T-helper 2 cell treated with Interferon-gamma antibody and Interleukin-4, amounts not matched to agents 5 μg/mL and 100 μg/mL, for 36 hours (primary cell): Measurements from ENCODE around the gene ZDHHC17.
A peak's percentile ranks its signal among the peaks of the same experiment; 100 is the strongest.
"Not testable (repeated sequence)": the region's sequence is repeated elsewhere in the genome, so short reads cannot be mapped to it uniquely, and the experiment has no call there.

Experiments used
- DNase-seq: peaks from one replicate; pipeline ENCODE4 v3.0.0; 2021; ENCODE audit warnings: low spot score
- H3K27ac Mint-ChIP-seq: one replicate; pipeline ENCODE4 v1.8.0; 2021; ENCODE audit warnings: mild to moderate bottlenecking, mixed read lengths
- H3K27me3 Mint-ChIP-seq: one replicate; pipeline ENCODE4 v1.8.0; 2021; ENCODE audit warnings: low read depth, mixed read lengths
- H3K36me3 Mint-ChIP-seq: one replicate; pipeline ENCODE4 v1.8.0; 2021; ENCODE audit warnings: low read depth, mixed read lengths
- H3K4me1 Mint-ChIP-seq: one replicate; pipeline ENCODE4 v1.8.0; 2021; ENCODE audit warnings: low read depth, mixed read lengths
- H3K4me3 Mint-ChIP-seq: one replicate; pipeline ENCODE4 v1.8.0; 2022; ENCODE audit warnings: mild to moderate bottlenecking, moderate library complexity, mixed read lengths
- H3K9me3 Mint-ChIP-seq: one replicate; pipeline ENCODE4 v1.8.0; 2021; ENCODE audit warnings: mixed read lengths

The ZDHHC17 gene, protein sequence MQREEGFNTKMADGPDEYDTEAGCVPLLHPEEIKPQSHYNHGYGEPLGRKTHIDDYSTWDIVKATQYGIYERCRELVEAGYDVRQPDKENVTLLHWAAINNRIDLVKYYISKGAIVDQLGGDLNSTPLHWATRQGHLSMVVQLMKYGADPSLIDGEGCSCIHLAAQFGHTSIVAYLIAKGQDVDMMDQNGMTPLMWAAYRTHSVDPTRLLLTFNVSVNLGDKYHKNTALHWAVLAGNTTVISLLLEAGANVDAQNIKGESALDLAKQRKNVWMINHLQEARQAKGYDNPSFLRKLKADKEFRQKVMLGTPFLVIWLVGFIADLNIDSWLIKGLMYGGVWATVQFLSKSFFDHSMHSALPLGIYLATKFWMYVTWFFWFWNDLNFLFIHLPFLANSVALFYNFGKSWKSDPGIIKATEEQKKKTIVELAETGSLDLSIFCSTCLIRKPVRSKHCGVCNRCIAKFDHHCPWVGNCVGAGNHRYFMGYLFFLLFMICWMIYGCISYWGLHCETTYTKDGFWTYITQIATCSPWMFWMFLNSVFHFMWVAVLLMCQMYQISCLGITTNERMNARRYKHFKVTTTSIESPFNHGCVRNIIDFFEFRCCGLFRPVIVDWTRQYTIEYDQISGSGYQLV

DNA sequence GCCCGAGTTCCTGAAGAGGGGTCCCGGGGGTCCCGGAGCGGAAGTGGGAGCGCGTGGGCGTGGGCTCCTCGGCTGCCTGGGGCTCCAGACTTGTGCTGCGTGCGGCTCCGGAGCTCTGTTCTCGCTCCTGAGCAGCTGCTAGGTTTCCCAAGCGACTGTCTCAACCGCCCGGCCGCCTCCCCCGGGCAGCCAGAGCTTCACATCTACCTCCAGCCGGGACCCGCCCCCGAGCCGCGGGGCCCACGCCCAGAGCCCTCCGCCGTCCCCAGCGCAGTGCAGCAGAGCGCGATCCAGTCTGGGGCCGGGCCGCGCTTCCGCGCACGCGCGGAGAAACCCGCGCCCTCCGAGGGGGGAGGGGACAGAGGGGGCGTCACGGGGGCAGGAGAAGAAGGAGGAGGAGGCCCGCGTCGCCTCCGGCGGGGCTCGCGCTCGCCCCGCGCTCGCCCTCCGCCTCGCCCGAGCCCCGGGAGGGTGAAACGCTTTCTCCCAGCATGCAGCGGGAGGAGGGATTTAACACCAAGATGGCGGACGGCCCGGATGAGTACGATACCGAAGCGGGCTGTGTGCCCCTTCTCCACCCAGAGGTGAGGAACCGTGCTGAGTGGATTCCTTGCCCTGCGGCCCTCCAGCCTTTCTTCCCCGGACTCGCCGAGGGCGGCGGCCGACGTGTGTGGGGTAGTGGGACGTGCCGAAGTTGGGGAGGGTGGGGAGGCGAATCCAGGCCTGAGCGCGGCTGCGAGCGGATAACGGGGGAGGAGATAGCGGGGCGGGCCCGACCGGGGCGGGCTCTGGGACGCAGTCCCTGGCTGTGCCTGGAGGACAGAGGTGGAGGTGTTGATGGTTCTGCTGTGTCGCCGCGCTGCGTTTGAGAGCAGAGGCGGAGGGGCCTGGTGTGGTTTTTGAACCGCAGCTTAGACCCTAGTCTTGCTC is at the start of gene ZDHHC17:
ZDHHC17 (plus strand) TSS at position 370 of the 930 bp plus-strand sequence; CDS start at position 492, 122 bp downstream.
- H3K27me3 Mint-ChIP-seq, result peaks cover 5% of the 10 kb centered on the region
- H3K36me3 Mint-ChIP-seq, result peaks cover 3% of the 10 kb centered on the region
- no peaks in the 10 kb centered on the region for H3K9me3 Mint-ChIP-seq
- peak within 1 kb of the TSS; percentile 95 for H3K27ac Mint-ChIP-seq
- peak within 1 kb of the TSS; percentile 98 for H3K4me3 Mint-ChIP-seq
- H3K4me1 Mint-ChIP-seq, result peaks cover 22% of the 10 kb centered on the region
- peak; percentile 89 for DNase-seq

DNA sequence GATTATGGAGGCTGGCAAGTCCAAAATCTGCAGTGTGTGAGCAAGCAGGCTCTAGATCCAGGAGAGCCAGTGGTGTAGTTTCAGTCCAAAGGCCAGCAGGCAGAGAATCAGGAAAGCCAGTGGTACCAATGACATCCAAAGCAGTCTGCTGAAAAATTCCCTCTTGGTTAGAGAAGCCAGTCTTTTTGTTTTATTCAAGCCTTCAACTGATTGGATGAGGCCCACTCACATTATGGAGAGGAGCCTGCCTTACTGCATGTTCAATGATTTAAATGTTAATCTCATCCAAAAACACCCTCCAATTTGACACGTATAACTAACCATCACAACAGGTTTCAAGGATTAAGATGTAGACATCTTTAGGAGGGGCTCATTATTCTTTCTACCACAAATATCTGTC is 49.5 kb upstream of the ZDHHC17 start:
- Mint-ChIP-seq H3K36me3 (no peaks in the 10 kb centered on the region), H3K4me3 (no peak overlapping the region), H3K27me3 (no peaks in the 10 kb centered on the region)

DNA sequence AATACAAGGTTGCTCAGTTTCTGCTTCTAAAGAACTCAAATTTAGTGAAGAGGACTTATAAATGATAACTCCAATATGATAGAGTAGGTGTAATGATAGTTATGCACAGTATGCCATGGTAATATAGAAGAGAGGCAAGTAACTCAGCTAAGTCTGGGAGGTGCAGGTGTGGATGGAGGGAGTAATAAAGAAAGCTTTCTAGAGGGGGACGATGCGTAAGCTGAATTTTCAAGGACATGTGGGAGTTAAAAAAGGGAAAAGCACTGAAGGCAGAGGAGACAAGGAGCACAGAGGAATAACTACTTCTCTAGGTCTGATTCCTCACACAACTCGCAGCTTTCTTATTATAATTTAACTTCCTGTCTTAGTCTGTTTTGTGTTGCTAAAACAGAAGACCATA is 49.1 kb upstream of the ZDHHC17 start:
- DNase-seq, result no peak
- Mint-ChIP-seq H3K27ac (no peak overlapping the region), H3K36me3 (no peaks in the 10 kb centered on the region), H3K27me3 (no peaks in the 10 kb centered on the region), H3K4me3 (no peak overlapping the region), H3K9me3 (no peaks in the 10 kb centered on the region), H3K4me1 (no peaks in the 10 kb centered on the region)

More for the DNA sequence above, 49.5 kb upstream of the ZDHHC17 start:
- Mint-ChIP-seq H3K4me1 (no peaks in the 10 kb centered on the region), H3K9me3 (no peaks in the 10 kb centered on the region), H3K27ac (no peak overlapping the region)
- no peak for DNase-seq

DNA sequence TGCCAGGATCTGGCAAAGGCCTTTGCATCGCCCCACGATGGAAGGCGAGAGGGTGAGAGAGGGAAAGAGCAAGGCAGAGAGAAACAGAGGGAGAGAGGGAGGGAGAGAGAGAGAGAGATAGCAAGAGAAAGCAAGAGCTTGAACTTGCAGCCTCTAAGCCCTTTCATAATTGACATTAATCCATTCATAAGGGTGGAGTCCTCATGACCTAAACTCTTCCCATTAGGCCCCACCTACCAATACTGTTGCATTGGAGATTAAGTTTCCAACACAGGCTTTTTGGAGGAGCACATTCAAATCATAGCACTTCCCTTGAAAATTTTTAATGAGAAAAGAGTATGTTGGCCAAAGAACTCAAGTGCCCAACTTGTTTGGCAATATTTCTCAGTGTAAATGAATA is 48.6 kb upstream of the ZDHHC17 start:
- no peaks in the 10 kb centered on the region for H3K9me3 Mint-ChIP-seq
- no peak for DNase-seq
- H3K4me1 Mint-ChIP-seq, result no peaks in the 10 kb centered on the region
- H3K27ac Mint-ChIP-seq, result no peak overlapping the region
- H3K4me3 Mint-ChIP-seq, result no peak overlapping the region
- H3K36me3 Mint-ChIP-seq, result no peaks in the 10 kb centered on the region
- H3K27me3 Mint-ChIP-seq, result peaks cover under 1% of the 10 kb centered on the region

DNA sequence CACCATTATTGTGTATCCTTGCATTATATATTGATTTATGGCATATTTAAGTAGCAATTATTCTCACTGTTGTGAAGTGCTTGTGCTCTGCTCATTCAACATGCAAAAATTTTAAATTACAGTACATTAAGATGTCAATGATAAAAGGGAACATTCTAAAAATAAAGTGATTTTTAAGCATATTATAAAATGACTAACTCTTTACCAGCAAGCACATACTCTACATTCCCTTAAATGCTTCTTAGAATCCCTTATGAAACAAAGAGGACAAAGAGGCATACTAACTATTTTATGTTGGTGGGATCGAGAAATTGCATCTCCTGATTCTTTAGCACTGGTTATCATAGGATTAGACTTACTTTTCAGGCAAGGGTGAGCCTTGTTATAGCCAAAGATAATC is 46.6 kb upstream of the ZDHHC17 start:
- Mint-ChIP-seq H3K4me3 (no peak overlapping the region), H3K9me3 (no peaks in the 10 kb centered on the region), H3K4me1 (no peaks in the 10 kb centered on the region), H3K27ac (no peak overlapping the region), H3K36me3 (no peaks in the 10 kb centered on the region), H3K27me3 (peaks cover 6% of the 10 kb centered on the region)
- no peak for DNase-seq

DNA sequence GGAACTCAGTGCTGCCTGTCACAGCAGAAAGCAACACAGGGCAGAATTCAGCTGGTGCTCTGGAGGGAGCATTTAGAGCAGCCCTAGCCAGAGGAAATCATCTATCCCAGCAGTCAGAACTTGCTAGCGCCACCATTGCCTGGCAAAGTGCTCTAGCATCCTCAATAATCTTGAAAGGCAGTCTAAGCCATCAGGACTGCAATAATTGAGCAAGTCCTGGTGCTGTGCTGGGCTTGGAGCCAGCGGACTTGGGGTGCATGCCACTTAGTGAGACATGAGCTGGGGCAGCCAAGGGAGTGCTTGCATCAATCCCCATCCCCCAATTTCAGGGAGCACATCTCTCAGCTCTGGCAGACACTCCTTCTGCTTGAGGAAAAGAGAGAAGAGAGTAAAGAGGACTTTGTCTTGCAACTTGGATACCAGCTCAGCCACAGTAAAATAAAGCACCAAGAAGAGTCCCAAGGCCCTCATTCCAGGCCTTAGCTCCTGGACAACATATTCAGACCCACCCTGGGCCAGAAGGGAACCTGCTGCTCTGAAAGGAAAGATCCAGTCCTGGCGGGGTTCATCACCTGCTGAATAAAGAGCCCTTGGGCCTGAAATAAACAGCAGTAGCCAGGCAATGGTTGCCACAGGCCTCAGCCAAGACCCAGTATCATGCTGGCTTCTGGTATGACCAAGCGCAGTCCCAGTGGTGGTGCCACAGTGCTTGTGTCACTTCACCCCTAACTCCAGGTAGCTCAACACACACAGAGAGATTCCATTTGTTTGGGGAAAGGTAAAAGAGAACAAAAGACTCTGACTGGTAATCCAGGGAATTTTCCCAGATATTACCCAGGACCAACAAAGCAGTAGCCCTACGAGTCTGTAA is 44.5 kb upstream of the ZDHHC17 start:
- no peaks in the 10 kb centered on the region for H3K4me1 Mint-ChIP-seq

DNA sequence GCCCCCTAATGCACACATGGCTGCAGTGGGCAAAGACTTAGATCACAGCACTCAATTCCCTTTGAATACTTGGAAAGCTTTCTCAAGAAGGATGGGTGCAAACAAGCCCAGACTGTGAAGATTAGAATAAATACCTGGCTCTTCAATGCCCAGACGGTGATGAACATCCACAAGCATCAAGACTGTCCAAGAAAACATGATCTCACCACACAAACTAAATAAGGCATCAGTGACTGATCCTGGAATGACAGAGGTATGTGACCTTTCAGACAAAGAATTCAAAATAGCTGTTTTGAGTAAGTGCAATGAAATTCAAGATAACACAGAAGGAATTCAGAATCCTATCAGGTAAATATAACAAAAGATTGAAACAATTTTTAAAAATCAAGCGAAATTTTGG is 43.8 kb upstream of the ZDHHC17 start:
- Mint-ChIP-seq H3K4me3 (no peak overlapping the region), H3K4me1 (no peaks in the 10 kb centered on the region), H3K27me3 (peaks cover 6% of the 10 kb centered on the region), H3K36me3 (no peaks in the 10 kb centered on the region), H3K9me3 (no peaks in the 10 kb centered on the region), H3K27ac (no peak overlapping the region)
- no peak for DNase-seq

More for the DNA sequence above, 44.5 kb upstream of the ZDHHC17 start:
- Mint-ChIP-seq H3K27ac (no peak overlapping the region), H3K36me3 (no peaks in the 10 kb centered on the region), H3K9me3 (no peaks in the 10 kb centered on the region), H3K27me3 (peaks cover 6% of the 10 kb centered on the region), H3K4me3 (no peak overlapping the region)
- DNase-seq, result no peak

DNA sequence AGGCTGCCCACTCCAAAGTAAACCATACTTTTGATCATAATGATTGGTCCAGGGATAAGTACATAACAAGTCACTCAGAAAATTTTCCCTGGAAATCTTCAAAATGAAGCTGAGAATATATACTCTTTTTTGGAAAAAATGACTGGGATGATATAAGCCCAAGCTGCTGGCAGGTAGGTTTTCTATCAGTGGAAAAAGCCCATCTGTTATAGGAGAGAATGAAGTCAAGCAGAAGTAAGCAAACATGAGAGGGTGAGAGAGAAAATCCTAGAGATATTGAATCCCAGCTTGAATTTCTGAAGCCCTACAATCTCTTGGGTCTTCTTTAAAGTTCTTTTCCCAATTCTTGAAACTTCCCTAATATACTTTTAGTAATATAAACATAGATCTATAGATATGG is 37.3 kb upstream of the ZDHHC17 start:
- Mint-ChIP-seq H3K9me3 (no peaks in the 10 kb centered on the region), H3K4me1 (no peaks in the 10 kb centered on the region), H3K36me3 (no peaks in the 10 kb centered on the region), H3K27me3 (peaks cover 3% of the 10 kb centered on the region), H3K4me3 (no peak overlapping the region), H3K27ac (no peak overlapping the region)
- DNase-seq, result no peak

DNA sequence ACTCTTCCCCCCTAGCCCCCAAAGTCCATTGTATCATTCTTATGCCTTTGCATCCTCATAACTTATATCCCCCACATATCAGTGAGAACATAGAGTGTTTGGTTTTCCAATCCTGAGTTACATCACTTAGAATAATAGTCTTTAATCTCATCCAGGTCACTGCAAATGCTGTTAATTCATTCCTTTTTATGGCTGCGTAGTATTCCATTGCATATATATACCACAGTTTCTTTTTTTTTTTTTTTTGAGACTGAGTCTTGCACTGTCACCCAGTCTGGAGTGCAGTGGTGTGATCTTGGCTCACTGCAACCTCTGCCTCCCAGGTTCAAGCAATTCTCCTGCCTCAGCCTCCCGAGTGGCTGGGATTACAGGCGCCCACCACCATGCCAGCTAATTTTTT is 31.7 kb upstream of the ZDHHC17 start:
- DNase-seq, H3K9me3 Mint-ChIP-seq, H3K4me3 Mint-ChIP-seq, H3K27me3 Mint-ChIP-seq, H3K4me1 Mint-ChIP-seq, H3K27ac Mint-ChIP-seq, H3K36me3 Mint-ChIP-seq: not testable (repeated sequence)

DNA sequence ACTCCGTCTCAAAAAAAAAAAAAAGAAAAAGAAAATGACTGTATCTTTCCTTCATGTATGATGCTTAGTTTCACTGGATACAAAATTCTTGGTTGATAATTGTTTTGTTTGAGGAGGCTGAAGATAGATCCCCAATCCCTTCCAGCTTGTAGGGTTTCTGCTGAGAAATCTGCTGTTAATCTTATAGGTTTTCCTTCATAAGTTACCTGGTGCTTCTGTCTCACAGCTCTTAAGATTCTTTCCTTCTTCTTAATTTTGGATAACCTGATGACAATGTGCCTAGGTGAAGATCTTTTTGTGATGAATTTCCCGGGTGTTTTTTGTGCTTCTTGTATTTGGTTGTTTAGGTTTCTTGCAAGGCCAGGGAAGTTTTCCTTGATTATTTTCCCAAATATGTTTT is 26.2 kb upstream of the ZDHHC17 start:
- not testable (repeated sequence) for DNase-seq, H3K27me3 Mint-ChIP-seq, H3K27ac Mint-ChIP-seq, H3K4me1 Mint-ChIP-seq, H3K4me3 Mint-ChIP-seq, H3K36me3 Mint-ChIP-seq
- peaks cover 14% of the 10 kb centered on the region for H3K9me3 Mint-ChIP-seq

DNA sequence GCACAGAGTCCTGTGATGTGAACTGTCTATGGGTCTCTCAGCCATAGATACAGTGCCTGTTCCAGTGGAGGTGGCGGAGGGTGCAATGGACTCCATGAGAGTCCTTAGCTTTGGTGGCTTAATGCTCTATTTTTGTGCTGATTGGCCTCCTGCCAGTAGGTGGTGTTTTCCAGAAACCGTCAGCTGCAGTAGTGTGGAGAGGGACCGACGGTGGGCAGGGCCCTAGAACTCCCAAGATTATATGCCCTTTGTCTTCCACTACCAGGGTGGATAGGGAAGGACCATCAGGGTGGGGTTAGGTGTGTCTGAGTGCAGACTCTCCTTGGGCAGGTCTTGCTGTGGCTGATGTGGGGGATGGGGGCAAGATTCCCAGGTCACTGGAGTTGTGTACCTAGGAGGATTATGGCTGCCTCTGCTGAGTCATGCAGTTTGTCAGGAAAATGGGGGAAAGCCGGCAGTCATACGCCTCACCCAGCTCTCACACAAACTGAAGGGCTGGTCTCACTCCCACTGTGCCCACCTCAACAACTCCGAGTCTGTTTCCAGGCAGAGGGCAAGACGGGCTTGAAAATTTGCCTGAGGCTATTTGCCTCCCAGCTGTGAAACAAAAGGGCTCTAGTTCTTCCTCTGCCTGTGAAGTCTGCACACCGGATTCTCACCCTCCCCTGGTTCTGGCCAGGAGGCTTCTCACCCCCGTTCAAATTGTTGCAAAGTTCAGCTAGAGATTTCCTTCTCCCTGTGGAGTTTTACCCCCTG is 24.9 kb upstream of the ZDHHC17 start:
- Mint-ChIP-seq H3K36me3 (no peaks in the 10 kb centered on the region), H3K27ac (no peak overlapping the region), H3K4me1 (no peaks in the 10 kb centered on the region), H3K27me3 (no peaks in the 10 kb centered on the region), H3K9me3 (peaks cover 12% of the 10 kb centered on the region), H3K4me3 (no peak overlapping the region)
- DNase-seq, result no peak

DNA sequence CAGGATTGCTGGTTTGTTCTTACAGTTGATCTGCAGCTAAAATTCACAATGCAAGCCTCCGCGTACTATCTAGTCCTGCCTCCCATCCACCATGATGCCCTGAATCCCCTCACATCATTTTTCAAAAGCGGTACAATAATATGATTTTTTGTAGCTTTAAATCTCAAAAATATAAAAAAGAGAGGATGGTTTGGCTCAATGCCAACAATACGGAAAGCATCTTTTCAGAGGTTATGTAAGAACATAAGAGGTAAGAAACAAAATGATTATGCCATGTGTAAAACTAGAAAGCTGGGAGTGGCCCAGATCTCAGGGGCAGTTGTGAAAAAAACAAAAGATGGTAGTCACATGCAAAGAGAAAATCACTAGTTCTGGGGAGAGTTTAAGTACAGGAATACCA is 24.0 kb upstream of the ZDHHC17 start:
- H3K4me1 Mint-ChIP-seq, result no peaks in the 10 kb centered on the region
- peaks cover 11% of the 10 kb centered on the region for H3K9me3 Mint-ChIP-seq
- H3K36me3 Mint-ChIP-seq, result no peaks in the 10 kb centered on the region
- no peak for DNase-seq
- H3K27me3 Mint-ChIP-seq, result no peaks in the 10 kb centered on the region
- no peak overlapping the region for H3K27ac Mint-ChIP-seq
- H3K4me3 Mint-ChIP-seq, result no peak overlapping the region

DNA sequence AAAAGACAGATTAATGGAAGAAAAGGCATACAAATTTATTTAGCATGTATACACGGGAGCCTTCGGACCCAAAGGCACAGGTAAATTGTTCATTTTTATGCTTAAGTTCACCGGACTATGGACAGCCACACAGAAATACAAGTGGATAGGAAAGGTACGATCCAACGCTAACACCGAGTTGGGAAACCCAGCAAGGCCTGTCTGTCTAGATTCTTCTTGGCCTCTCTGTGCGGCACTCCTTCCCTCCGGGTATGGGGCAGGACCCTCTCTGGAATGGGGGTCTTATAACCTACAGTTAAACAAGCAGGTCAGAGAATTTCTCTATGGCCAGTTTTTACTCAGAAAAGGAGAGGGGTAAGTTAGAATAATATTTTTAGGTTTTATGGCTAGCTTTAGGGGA is 23.4 kb upstream of the ZDHHC17 start:
- DNase-seq, result no peak
- Mint-ChIP-seq H3K27ac (no peak overlapping the region), H3K9me3 (peaks cover 11% of the 10 kb centered on the region), H3K36me3 (no peaks in the 10 kb centered on the region), H3K27me3 (no peaks in the 10 kb centered on the region), H3K4me1 (no peaks in the 10 kb centered on the region), H3K4me3 (no peak overlapping the region)
